HFFc6 (cell line): ENCODE data around the gene HLA-F. TPM values are rescaled to one million over a fixed set of nuclear protein-coding genes. Genes with fewer than 3 reads are reported as not detected.

Source experiments
- DNase-seq: peaks from one replicate; pipeline ENCODE4 v3.0.0-alpha.2; 2018
- H3K27ac Mint-ChIP-seq: 2 replicates; pipeline ENCODE4 v1.8.0; 2020; ENCODE audit warnings: mild to moderate bottlenecking, mixed read lengths
- H3K27me3 Mint-ChIP-seq: 2 replicates; pipeline ENCODE4 v1.8.0; 2021; ENCODE audit warnings: mild to moderate bottlenecking, moderate library complexity, mixed read lengths; ENCODE audit not compliant: insufficient read depth
- H3K36me3 Mint-ChIP-seq: 2 replicates; pipeline ENCODE4 v1.8.0; 2021; ENCODE audit warnings: low read depth, mixed read lengths
- H3K4me1 Mint-ChIP-seq: 2 replicates; pipeline ENCODE4 v1.8.0; 2020; ENCODE audit warnings: low read depth, mixed read lengths
- H3K4me3 Mint-ChIP-seq: 2 replicates; pipeline ENCODE4 v1.8.0; 2020; ENCODE audit warnings: mild to moderate bottlenecking, moderate library complexity, mixed read lengths
- H3K9me3 Mint-ChIP-seq: 2 replicates; pipeline ENCODE4 v1.8.0; 2020; ENCODE audit warnings: mild to moderate bottlenecking, mixed read lengths
- total RNA-seq, 6 experiments: library from RNA; stranded (reverse); fragmentation: NEBNext Ultra II Directional; extraction: Animal tissue kit (Norgen Biotek cat#: 25700); gene quantifications; 2 replicates in 1 of 6; 3 replicates in 5 of 6; pipeline ENCODE4 v1.2.3, GENCODE V29; 2021
- TF ChIP-seq, protein P1 (sequence below): fragments of 200-600 bp; sonication (generic); IDR thresholded peaks from 2 replicates; pipeline ENCODE4 v1.5.0; 2021; ENCODE audit warnings: antibody characterized with exemption, mild to moderate bottlenecking

HLA-F gene
- total RNA-seq, 6 experiments from 2014 or later: 1.4 to 7.5 (median 4.2) TPM

DNA sequence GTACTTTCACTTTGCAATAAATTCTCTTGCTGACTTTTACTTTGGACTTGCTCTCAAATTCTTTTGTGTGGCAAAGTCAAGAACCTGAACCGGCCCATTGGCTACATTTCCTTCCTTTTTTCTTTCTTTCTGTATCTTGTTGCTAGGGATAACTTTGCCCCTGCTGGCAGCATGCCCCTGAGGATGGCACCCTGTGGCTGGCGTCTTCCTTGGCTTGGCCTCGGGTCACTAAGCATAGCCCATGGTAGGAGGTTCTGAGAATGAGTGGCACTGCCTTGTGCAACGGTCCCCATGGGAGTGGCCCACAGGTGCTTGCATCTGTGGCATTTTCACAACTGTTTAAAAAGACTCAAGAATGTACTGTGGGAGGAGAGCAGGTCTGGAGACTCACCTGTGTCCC is 14.0 kb upstream of the HLA-F start:
- Mint-ChIP-seq H3K27me3 (peaks cover 27% of the 10 kb centered on the region), H3K4me1 (no peaks in the 10 kb centered on the region), H3K9me3 (no peaks in the 10 kb centered on the region), H3K4me3 (no peak overlapping the region; the same call in 1 of the 2 replicates), H3K36me3 (no peaks in the 10 kb centered on the region), H3K27ac (no peak overlapping the region)
- TF ChIP-seq, protein P1, sequence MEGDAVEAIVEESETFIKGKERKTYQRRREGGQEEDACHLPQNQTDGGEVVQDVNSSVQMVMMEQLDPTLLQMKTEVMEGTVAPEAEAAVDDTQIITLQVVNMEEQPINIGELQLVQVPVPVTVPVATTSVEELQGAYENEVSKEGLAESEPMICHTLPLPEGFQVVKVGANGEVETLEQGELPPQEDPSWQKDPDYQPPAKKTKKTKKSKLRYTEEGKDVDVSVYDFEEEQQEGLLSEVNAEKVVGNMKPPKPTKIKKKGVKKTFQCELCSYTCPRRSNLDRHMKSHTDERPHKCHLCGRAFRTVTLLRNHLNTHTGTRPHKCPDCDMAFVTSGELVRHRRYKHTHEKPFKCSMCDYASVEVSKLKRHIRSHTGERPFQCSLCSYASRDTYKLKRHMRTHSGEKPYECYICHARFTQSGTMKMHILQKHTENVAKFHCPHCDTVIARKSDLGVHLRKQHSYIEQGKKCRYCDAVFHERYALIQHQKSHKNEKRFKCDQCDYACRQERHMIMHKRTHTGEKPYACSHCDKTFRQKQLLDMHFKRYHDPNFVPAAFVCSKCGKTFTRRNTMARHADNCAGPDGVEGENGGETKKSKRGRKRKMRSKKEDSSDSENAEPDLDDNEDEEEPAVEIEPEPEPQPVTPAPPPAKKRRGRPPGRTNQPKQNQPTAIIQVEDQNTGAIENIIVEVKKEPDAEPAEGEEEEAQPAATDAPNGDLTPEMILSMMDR: no peak
- no peak for DNase-seq

DNA sequence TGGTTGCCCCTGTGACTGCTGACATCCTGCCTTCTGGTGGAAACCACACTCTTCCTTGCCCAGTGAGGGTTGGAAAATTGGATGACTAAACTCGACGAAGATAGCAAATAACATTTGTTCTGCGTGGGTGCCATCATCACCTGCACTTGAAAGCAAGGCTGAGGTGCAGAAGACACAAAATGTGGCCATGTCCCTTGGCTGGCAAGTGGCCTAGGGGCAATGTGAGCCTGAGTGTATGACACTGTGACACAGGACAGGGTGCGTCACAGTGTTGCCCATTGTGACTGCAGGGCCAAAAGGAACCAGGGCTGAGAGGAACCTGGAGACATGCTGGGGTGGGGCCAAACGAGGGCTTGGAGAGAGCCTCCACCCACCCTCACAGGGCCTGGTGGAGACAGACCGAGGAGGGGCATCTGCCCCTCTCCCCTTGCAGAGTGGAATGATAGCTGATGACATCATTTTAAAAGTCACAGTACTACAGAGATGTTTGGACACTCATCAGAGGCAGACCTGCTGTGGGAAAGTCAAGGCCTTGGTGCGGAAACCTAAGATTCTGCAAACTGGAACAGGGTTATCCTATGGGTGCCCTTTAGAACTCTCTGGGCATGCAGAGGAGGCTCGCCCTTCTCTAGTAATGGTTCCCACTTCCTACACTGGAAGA is 12.8 kb upstream of the HLA-F start:
- H3K4me1 Mint-ChIP-seq: no peaks in the 10 kb centered on the region
- no peak overlapping the region for H3K27ac Mint-ChIP-seq
- TF ChIP-seq, protein P1: no peak
- no peaks in the 10 kb centered on the region for H3K36me3 Mint-ChIP-seq
- no peak overlapping the region for H3K4me3 Mint-ChIP-seq
- DNase-seq: no peak
- peaks cover 33% of the 10 kb centered on the region for H3K27me3 Mint-ChIP-seq
- H3K9me3 Mint-ChIP-seq: no peaks in the 10 kb centered on the region

DNA sequence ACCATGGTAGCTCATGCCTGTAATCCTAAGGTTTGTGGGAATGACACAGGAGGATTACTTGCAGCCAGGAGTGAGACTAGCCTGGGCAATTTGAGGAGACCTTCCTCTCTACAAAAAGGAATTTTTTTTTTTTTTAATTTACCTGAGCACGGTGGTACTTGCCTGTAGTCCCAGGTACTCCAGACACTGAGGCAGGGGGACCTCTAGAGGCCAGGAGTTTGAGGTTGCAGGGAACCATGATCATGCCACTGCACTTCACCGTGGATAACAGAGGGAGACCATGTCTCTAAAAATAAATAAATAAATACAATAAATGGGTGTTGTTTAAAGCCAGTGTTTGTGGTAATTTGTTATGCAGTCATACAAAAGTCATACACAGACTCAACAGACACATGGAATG is 2.4 kb upstream of the HLA-F start:
- H3K4me1 Mint-ChIP-seq: no peaks in the 10 kb centered on the region
- no peaks in the 10 kb centered on the region for H3K9me3 Mint-ChIP-seq
- no peak for DNase-seq
- no peak overlapping the region for H3K27ac Mint-ChIP-seq
- TF ChIP-seq, protein P1: no peak
- no peak overlapping the region for H3K4me3 Mint-ChIP-seq
- H3K36me3 Mint-ChIP-seq: no peaks in the 10 kb centered on the region
- H3K27me3 Mint-ChIP-seq: peaks cover 24% of the 10 kb centered on the region

DNA sequence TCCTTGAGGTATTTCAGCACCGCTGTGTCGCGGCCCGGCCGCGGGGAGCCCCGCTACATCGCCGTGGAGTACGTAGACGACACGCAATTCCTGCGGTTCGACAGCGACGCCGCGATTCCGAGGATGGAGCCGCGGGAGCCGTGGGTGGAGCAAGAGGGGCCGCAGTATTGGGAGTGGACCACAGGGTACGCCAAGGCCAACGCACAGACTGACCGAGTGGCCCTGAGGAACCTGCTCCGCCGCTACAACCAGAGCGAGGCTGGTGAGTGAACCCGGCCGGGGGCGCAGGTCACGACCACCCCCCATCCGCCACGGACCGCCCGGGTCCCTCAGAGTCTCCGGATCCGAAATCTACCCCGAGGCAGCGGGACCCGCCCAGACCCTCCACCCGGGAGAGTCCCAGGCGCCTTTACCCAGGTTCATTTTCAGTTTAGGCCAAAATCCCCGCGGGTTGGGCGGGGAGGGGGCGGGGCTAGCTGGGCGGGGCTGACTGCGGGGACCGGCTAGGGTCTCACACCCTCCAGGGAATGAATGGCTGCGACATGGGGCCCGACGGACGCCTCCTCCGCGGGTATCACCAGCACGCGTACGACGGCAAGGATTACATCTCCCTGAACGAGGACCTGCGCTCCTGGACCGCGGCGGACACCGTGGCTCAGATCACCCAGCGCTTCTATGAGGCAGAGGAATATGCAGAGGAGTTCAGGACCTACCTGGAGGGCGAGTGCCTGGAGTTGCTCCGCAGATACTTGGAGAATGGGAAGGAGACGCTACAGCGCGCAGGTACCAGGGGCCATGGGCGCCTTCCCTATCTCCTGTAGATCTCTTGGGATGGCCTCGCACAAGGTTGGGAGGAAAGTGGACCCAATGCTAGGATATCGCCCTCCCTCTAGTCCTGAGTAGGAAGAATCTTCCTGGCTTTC is 693 bp downstream of the HLA-F start:
- H3K4me3 Mint-ChIP-seq: peak overlapping the region; percentile 28; the same call in 1 of the 2 replicates
- TF ChIP-seq, protein P1: no peak
- H3K4me1 Mint-ChIP-seq: no peaks in the 10 kb centered on the region
- H3K9me3 Mint-ChIP-seq: no peaks in the 10 kb centered on the region
- DNase-seq: no peak
- no peak overlapping the region for H3K27ac Mint-ChIP-seq
- H3K36me3 Mint-ChIP-seq: no peaks in the 10 kb centered on the region
- H3K27me3 Mint-ChIP-seq: peaks cover 19% of the 10 kb centered on the region

DNA sequence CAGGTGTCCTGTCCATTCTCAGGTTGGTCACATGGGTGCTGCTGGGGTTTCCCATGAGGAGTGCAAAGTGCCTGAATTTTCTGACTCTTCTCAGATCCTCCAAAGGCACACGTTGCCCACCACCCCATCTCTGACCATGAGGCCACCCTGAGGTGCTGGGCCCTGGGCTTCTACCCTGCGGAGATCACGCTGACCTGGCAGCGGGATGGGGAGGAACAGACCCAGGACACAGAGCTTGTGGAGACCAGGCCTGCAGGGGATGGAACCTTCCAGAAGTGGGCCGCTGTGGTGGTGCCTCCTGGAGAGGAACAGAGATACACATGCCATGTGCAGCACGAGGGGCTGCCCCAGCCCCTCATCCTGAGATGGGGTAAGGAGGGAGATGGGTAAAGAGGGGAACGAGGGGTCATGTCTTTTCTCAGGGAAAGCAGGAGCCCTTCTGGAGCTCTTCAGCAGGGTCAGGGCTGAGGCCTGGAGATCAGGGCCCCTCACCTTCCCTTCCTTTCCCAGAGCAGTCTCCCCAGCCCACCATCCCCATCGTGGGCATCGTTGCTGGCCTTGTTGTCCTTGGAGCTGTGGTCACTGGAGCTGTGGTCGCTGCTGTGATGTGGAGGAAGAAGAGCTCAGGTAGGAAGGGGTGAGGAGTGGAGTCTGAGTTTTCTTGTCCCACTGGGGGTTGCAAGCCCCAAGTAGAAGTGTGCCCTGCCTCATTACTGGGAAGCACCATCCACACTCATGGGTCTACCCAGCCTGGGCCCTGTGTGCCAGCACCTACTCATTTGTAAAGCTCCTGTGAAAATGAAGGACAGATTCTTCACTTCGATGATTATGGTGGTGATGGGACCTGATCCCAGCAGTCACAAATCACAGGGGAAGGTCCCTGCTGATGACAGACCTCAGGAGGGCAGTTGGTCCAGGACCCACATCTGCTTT is 2.0 kb downstream of the HLA-F start:
- no peak overlapping the region for H3K4me3 Mint-ChIP-seq
- H3K27me3 Mint-ChIP-seq: peaks cover 19% of the 10 kb centered on the region
- H3K4me1 Mint-ChIP-seq: no peaks in the 10 kb centered on the region
- H3K9me3 Mint-ChIP-seq: no peaks in the 10 kb centered on the region
- H3K36me3 Mint-ChIP-seq: no peaks in the 10 kb centered on the region
- no peak for DNase-seq
- TF ChIP-seq, protein P1: no peak
- H3K27ac Mint-ChIP-seq: no peak overlapping the region
